A549 treated with RU486 at 1 μM for 4 hours (cell line): ENCODE measurements around the gene TMEM247. TPM values are rescaled to one million over a fixed set of nuclear protein-coding genes. Genes with fewer than 3 reads are reported as not detected.

Experiments
- total RNA-seq: library from RNA; stranded (reverse); fragments of 200-300 nt; extraction: Qiagen RNA extraction; gene quantifications from 5 replicates; pipeline ENCODE4 v1.2.3, GENCODE V29; 2022; ENCODE audit warnings: low read depth

Gene TMEM247
- not detected in 5 replicates for total RNA-seq

GRCh38 chr2:46479265-46479664 is at the start of gene TMEM247:
TMEM247 (plus strand) TSS chr2:46479565.

Other genes with a start within 250 kb of the TMEM247 start
- gene EPAS1, start 182.2 kb upstream of the TMEM247 start, total RNA-seq, result 91.4 to 119 TPM (median 109 TPM) in 5 replicates
- gene RHOQ, start 62.9 kb downstream of the TMEM247 start, total RNA-seq, result 25.9 to 70.6 TPM (median 51.2 TPM) in 5 replicates
- 13.6 to 16.1 TPM (median 14.8 TPM) in 5 replicates for gene ATP6V1E2, start 63.0 kb downstream of the TMEM247 start, total RNA-seq
- gene PIGF, start 137.5 kb downstream of the TMEM247 start, total RNA-seq, result 29.7 to 36.6 TPM (median 30.5 TPM) in 5 replicates
- 10.2 to 19.6 TPM (median 19.2 TPM) in 5 replicates for gene CRIPT, start 137.7 kb downstream of the TMEM247 start, total RNA-seq
- 11.3 to 28.5 TPM (median 25.5 TPM) in 5 replicates for gene SOCS5, start 219.7 kb downstream of the TMEM247 start, total RNA-seq